Right atrium auricular region (tissue), 2 donors: ENCODE results near the gene GBP2. TPM values are rescaled to one million over a fixed set of nuclear protein-coding genes. Genes with fewer than 3 reads are reported as not detected.

Source experiments
- DNase-seq: peaks from one replicate; pipeline ENCODE4 v3.0.0-alpha.2; 2019; ENCODE audit warnings: low spot score
- H3K27ac ChIP-seq, 2 donors: fragments of 200-600 bp; sonication (generic); 1 replicate in 1 of 2; 2 replicates in 1 of 2; pipeline ENCODE4 v1.5.1; 2016 to 2019
- H3K27me3 ChIP-seq, 2 donors: fragments of 200-600 bp; sonication (generic); one replicate each; pipeline versions ENCODE4 v1.5.1 to v1.6.0; 2017 to 2019
- H3K36me3 ChIP-seq: fragments of 200-600 bp; sonication (generic); one replicate; pipeline ENCODE4 v1.5.1; 2016
- H3K4me1 ChIP-seq, 2 donors: fragments of 200-600 bp; sonication (generic); one replicate each; pipeline versions ENCODE4 v1.5.1 to v1.6.0; 2017 to 2019
- H3K4me3 ChIP-seq, 2 donors: fragments of 200-600 bp; sonication (generic); 1 replicate in 1 of 2; 2 replicates in 1 of 2; pipeline ENCODE4 v1.5.1; 2017 to 2019; ENCODE audit warnings: mild to moderate bottlenecking in 1 of 2, moderate library complexity in 1 of 2
- H3K9me3 ChIP-seq, 2 donors: fragments of 200-600 bp; sonication (generic); one replicate each; pipeline ENCODE4 v1.5.1; 2019
- CTCF ChIP-seq, 2 donors: fragments of 200-600 bp; sonication (generic); IDR thresholded peaks; one replicate each; pipeline ENCODE4 v1.5.1; 2019; ENCODE audit warnings: antibody characterized with exemption in 2 of 2
- total RNA-seq, 2 donors: library from RNA; depleted of rRNA; stranded (reverse); fragments of >200 nt; gene quantifications; one replicate each; pipeline ENCODE4 v1.1.0, GENCODE V29; 2016

GBP2 gene
- total RNA-seq, 2 donors from 2014 or later = 12.3 to 22.1 TPM

DNA sequence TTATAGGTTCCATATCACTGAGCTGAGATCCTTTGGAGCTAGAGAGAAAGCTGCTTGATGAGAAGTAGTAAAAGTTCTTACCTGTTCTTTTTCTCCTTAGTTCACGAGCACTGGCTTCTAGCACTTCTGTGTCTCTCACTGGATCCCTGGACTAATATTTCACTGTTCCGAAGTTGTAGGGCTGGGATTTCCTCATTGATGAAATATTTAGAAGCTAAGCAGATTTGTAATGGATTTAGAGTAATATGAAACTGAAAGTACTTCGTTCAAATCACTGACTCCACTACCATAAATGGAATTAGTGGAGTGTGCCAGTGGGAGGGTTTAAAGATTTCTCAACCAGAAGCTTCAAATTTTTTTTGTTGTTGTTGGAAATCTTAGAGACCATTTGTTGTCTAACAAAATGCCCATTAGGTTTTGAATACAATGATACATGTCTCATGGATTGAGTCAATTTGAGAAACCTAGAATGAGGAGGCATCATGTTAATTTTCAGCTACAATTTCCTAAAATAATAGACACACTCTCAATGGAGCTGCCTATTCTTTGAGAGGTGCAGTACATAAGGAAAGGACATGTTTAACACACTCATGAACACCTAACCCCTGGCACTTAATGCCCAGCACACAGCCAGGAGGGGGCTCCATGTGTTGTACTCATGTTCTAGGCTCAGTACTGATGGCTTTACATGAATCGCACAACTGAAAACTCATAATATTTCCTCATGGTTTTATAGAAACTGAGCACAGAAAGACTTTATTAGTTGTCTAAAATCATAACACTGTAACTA is 60.6 kb downstream of the GBP2 start, which contains the start of gene GBP1:
TSS of gene GBP1 (minus strand) at position 130 of the 790 bp plus-strand sequence. CDS start 1,974 bp downstream, outside the sequence.
- H3K9me3 ChIP-seq = no peaks in the 10 kb centered on the region
- peak within 1 kb of the TSS; percentile 51 to 52 for H3K4me3 ChIP-seq
- H3K27ac ChIP-seq = peak within 1 kb of the TSS; percentile 84
- no peaks in the 10 kb centered on the region for H3K36me3 ChIP-seq
- no peak for DNase-seq
- no peak for TF ChIP-seq CTCF (IDR thresholded peaks at IDR 0.05)
- H3K27me3 ChIP-seq = no peaks in the 10 kb centered on the region
- H3K4me1 ChIP-seq = peaks cover 0 to 5% of the 10 kb centered on the region in 2 donors

DNA sequence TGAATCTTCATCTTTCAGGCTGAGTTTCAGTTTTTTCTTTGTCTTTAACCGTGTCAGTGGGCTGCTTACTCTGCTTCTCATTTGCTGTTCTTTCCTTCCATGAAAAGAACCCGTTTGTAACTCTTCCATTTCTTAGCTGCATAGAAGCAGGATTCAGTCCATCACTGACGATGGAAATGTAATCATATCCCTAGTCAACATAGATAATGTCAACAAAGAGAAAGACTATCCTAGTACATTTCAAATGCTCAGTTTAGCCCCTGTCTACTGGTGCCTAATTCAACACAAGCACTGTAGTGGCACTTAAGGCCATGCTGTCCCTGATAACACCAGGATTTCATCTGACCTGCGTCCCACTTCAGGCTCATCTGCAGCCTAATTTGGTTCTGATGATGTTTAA is 61.3 kb downstream of the GBP2 start:
- H3K27ac ChIP-seq = peak overlapping the region; percentile 84
- no peak for DNase-seq
- peaks cover 0 to 5% of the 10 kb centered on the region in 2 donors for H3K4me1 ChIP-seq
- H3K36me3 ChIP-seq = no peaks in the 10 kb centered on the region
- H3K27me3 ChIP-seq = no peaks in the 10 kb centered on the region
- H3K4me3 ChIP-seq = peak overlapping the region; percentile 51 to 52
- no peak for TF ChIP-seq CTCF (IDR thresholded peaks at IDR 0.05)
- no peaks in the 10 kb centered on the region for H3K9me3 ChIP-seq

DNA sequence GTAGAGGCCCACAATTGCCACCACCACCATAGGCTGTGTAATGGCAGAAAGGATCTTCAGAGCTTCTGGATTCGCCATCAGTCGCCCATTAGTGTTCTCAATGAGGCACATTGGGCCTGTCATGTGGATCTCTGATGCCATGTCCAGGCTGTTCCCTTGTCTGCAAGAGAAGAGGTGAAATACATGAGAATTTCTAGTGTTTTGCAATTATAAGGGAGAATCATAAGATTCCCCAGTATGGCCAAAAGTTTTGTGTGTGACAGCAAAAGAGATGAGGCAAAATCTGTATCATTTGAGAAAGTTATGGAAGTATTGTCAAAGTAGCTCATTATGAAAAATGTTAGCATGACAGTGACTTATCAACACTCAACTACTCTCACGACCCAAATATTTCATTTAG is 62.8 kb downstream of the GBP2 start:
- Histone ChIP-seq H3K36me3 (peaks cover 9% of the 10 kb centered on the region), H3K9me3 (no peaks in the 10 kb centered on the region), H3K27ac (no peak overlapping the region), H3K27me3 (no peaks in the 10 kb centered on the region), H3K4me3 (no peak overlapping the region), H3K4me1 (peaks cover 0 to 5% of the 10 kb centered on the region in 2 donors)
- no peak for TF ChIP-seq CTCF (IDR thresholded peaks at IDR 0.05)
- DNase-seq = no peak

- Histone ChIP-seq H3K36me3 (peaks cover 9% of the 10 kb centered on the region), H3K27me3 (no peaks in the 10 kb centered on the region), H3K4me1 (peaks cover 0 to 5% of the 10 kb centered on the region in 2 donors), H3K4me3 (no peak overlapping the region), H3K9me3 (no peaks in the 10 kb centered on the region), H3K27ac (no peak overlapping the region)
- no peak for TF ChIP-seq CTCF (IDR thresholded peaks at IDR 0.05)
- no peak for DNase-seq
These were observed 65.8 kb downstream of the GBP2 start for GRCh38 chr1:89060091-89060490.

Other genes with a start within 250 kb of the GBP2 start
- gene GTF2B, start 234.5 kb downstream of the GBP2 start, total RNA-seq = 10 to 100 TPM; 19.8 to 19.9 TPM
- gene KYAT3, start 133.5 kb downstream of the GBP2 start, total RNA-seq = 1 to 10 TPM; 7.7 to 9.4 TPM
- 10 to 100 TPM; 11.0 to 11.3 TPM for gene RBMXL1, start 133.5 kb downstream of the GBP2 start, total RNA-seq
- gene GBP3, start 103.2 kb downstream of the GBP2 start, total RNA-seq = 10 to 100 TPM in 1 of 2 donors, 1 to 10 TPM in 1; 5.8 to 10.4 TPM
- 1 to 10 TPM; 4.3 to 5.7 TPM for gene GBP1, start 60.9 kb downstream of the GBP2 start, total RNA-seq
- gene GBP7, start 49.9 kb upstream of the GBP2 start, total RNA-seq = not detected
- 1 to 10 TPM; 6.1 to 6.2 TPM for gene GBP4, start 72.8 kb upstream of the GBP2 start, total RNA-seq
- gene GBP5, start 146.7 kb upstream of the GBP2 start, total RNA-seq = 1 to 10 TPM in 1 of 2 donors, under 1 TPM in 1; 0.37 to 1.0 TPM
- under 1 TPM in 1 of 2 donors, not detected in 1; 0.19 TPM for gene GBP6, start 237.9 kb upstream of the GBP2 start, total RNA-seq